ENCODE measurements around the gene NEU4. TPM values are rescaled to one million over a fixed set of nuclear protein-coding genes. Genes with fewer than 3 reads are reported as not detected.

The NEU4 gene
- total RNA-seq, 4 donors from 2014 or later = 58.1 to 195 (median 93.9) TPM

- Histone ChIP-seq H3K27me3 (no peaks in the 10 kb centered on the region), H3K4me1 (peaks cover 0 to 9% (median 4%) of the 10 kb centered on the region in 4 donors), H3K4me3 (no peak overlapping the region), H3K9me3 (no peaks in the 10 kb centered on the region), H3K36me3 (no peaks in the 10 kb centered on the region), H3K27ac (no peak overlapping the region)
- TF ChIP-seq CTCF (IDR thresholded peaks at IDR 0.05) (no peak), POLR2A (IDR thresholded peaks at IDR 0.05) (no peak)
- intact Hi-C loops (cut with DNase I; ENCODE audit: low total_unique reads) (no loop called here), in situ Hi-C loops (cut with MboI; ENCODE audit: low pct_ligation_motif_present in 1 of 4, low pct_unique_long_range_greater_than_20kb in 1 of 4, low sequenced_read_pairs in 3 of 4) (no loop called here)
- DNase-seq = no peak
- 91% methylated on average over 6 to 36 of the region's 37 CpGs for WGBS, 2 donors (ENCODE audit: low coverage in 1 of 2)
Observed at GRCh38 chr2:241767464-241768250, 41.3 kb upstream of the NEU4 start.

GRCh38 chr2:241768251-241768711, 40.7 kb upstream of the NEU4 start:
- Histone ChIP-seq H3K9me3 (no peaks in the 10 kb centered on the region), H3K4me3 (no peak overlapping the region), H3K27me3 (no peaks in the 10 kb centered on the region), H3K36me3 (no peaks in the 10 kb centered on the region), H3K4me1 (peaks cover 0 to 15% (median 9%) of the 10 kb centered on the region in 4 donors), H3K27ac (no peak overlapping the region)
- no peak for TF ChIP-seq CTCF (IDR thresholded peaks at IDR 0.05)
- TF ChIP-seq POLR2A (IDR thresholded peaks at IDR 0.05) = no peak
- TF ChIP-seq POLR2AphosphoS5 (IDR thresholded peaks at IDR 0.05) = no peak
- no peak for TF ChIP-seq EP300 (IDR thresholded peaks at IDR 0.05; ENCODE audit: low read depth)
- intact Hi-C loops (cut with DNase I; ENCODE audit: low total_unique reads) = no loop called here
- in situ Hi-C loops (cut with MboI; ENCODE audit: low pct_ligation_motif_present in 1 of 4, low pct_unique_long_range_greater_than_20kb in 1 of 4, low sequenced_read_pairs in 3 of 4) = no loop called here
- 85% methylated on average over 22 of the region's 29 CpGs; no CpG with 5 or more reads in 1 of the 2 donors for WGBS, 2 donors (ENCODE audit: low coverage in 1 of 2)
- DNase-seq = no peak

GRCh38 chr2:241768850-241769249, 40.1 kb upstream of the NEU4 start:
- DNase-seq = no peak
- intact Hi-C loops (cut with DNase I; ENCODE audit: low total_unique reads) (no loop called here), in situ Hi-C loops (cut with MboI; ENCODE audit: low pct_ligation_motif_present in 1 of 4, low pct_unique_long_range_greater_than_20kb in 1 of 4, low sequenced_read_pairs in 3 of 4) (no loop called here)
- H3K36me3 ChIP-seq = no peaks in the 10 kb centered on the region
- TF ChIP-seq CTCF (IDR thresholded peaks at IDR 0.05) (no peak), EP300 (IDR thresholded peaks at IDR 0.05; ENCODE audit: low read depth) (no peak), POLR2AphosphoS5 (IDR thresholded peaks at IDR 0.05) (no peak), POLR2A (IDR thresholded peaks at IDR 0.05) (no peak)
- 94% methylated on average over 11 of the region's 11 CpGs; no CpG with 5 or more reads in 1 of the 2 donors for WGBS, 2 donors (ENCODE audit: low coverage in 1 of 2)
- no peaks in the 10 kb centered on the region for H3K27me3 ChIP-seq
- H3K4me3 ChIP-seq = no peak overlapping the region
- no peaks in the 10 kb centered on the region for H3K9me3 ChIP-seq
- peaks cover 0 to 21% (median 15%) of the 10 kb centered on the region in 4 donors for H3K4me1 ChIP-seq
- no peak overlapping the region for H3K27ac ChIP-seq

- 91% methylated on average over 13 of the region's 13 CpGs; no CpG with 5 or more reads in 1 of the 2 donors for WGBS, 2 donors (ENCODE audit: low coverage in 1 of 2)
Observed at GRCh38 chr2:241769819-241770184, 39.2 kb upstream of the NEU4 start.

More at GRCh38 chr2:241769819-241770184, 39.2 kb upstream of the NEU4 start:
- H3K36me3 ChIP-seq = no peaks in the 10 kb centered on the region
- DNase-seq = no peak
- no peaks in the 10 kb centered on the region for H3K27me3 ChIP-seq
- peaks cover under 1 to 28% (median 23%) of the 10 kb centered on the region in 4 donors for H3K4me1 ChIP-seq
- TF ChIP-seq EP300 (IDR thresholded peaks at IDR 0.05; ENCODE audit: low read depth) (no peak), POLR2A (IDR thresholded peaks at IDR 0.05) (no peak), POLR2AphosphoS5 (IDR thresholded peaks at IDR 0.05) (no peak), CTCF (IDR thresholded peaks at IDR 0.05) (no peak)
- H3K9me3 ChIP-seq = no peaks in the 10 kb centered on the region
- H3K4me3 ChIP-seq = no peak overlapping the region
- in situ Hi-C loops (cut with MboI; ENCODE audit: low pct_ligation_motif_present in 1 of 4, low pct_unique_long_range_greater_than_20kb in 1 of 4, low sequenced_read_pairs in 3 of 4) = no loop called here
- intact Hi-C loops (cut with DNase I; ENCODE audit: low total_unique reads) = no loop called here
- no peak overlapping the region for H3K27ac ChIP-seq

Data from transverse colon (tissue), 4 donors.